Suprapubic skin (tissue), 3 donors: ENCODE measurements around the gene CDH10.

ENCODE experiments used
- POLR2AphosphoS5 ChIP-seq, 3 donors: sonication (generic); formaldehyde crosslinking; IDR thresholded peaks; one replicate each; pipeline ENCODE4 v1.6.1; 2017; ENCODE audit warnings: antibody characterized with exemption in 3 of 3
- TF ChIP-seq, protein P1 (sequence below), 2 donors: fragments of 200-600 bp in 1 of 2; fragments of 450-650 bp in 1 of 2; sonication (generic) in 1 of 2; IDR thresholded peaks; one replicate each; pipeline ENCODE4 v1.5.1; 2016 to 2019; ENCODE audit warnings: antibody characterized with exemption in 2 of 2, mild to moderate bottlenecking in 1 of 2, moderate library complexity in 1 of 2

GRCh38 chr5:24566933-24567332, 77.8 kb downstream of the CDH10 start:
- TF ChIP-seq POLR2AphosphoS5 (IDR thresholded peaks at IDR 0.05) = no peak
- TF ChIP-seq, protein P1, sequence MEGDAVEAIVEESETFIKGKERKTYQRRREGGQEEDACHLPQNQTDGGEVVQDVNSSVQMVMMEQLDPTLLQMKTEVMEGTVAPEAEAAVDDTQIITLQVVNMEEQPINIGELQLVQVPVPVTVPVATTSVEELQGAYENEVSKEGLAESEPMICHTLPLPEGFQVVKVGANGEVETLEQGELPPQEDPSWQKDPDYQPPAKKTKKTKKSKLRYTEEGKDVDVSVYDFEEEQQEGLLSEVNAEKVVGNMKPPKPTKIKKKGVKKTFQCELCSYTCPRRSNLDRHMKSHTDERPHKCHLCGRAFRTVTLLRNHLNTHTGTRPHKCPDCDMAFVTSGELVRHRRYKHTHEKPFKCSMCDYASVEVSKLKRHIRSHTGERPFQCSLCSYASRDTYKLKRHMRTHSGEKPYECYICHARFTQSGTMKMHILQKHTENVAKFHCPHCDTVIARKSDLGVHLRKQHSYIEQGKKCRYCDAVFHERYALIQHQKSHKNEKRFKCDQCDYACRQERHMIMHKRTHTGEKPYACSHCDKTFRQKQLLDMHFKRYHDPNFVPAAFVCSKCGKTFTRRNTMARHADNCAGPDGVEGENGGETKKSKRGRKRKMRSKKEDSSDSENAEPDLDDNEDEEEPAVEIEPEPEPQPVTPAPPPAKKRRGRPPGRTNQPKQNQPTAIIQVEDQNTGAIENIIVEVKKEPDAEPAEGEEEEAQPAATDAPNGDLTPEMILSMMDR (IDR thresholded peaks at IDR 0.05) = no peak
